ENCODE measurements around the gene CDH23. TPM values are rescaled to one million over a fixed set of nuclear protein-coding genes. Genes with fewer than 3 reads are reported as not detected.

The CDH23 gene
- total and polyA plus RNA-seq, 9 of the 15 experiments (the other 6 are each of a cell fraction or from before 2014, with no cell fraction given) = 0.18 to 1.2 (median 0.47) TPM

GRCh38 chr10:71698737-71699136, 302.0 kb downstream of the CDH23 start (continued):
- no peak for TF ChIP-seq EP300 (IDR thresholded peaks at IDR 0.05; ENCODE audit: low read length)

GRCh38 chr10:71700731-71701368, 304.1 kb downstream of the CDH23 start:
- peaks cover 13 to 43% of the 10 kb centered on the region in 2 experiments for H3K4me1 ChIP-seq (replicated peaks in 1 of 2; ENCODE audit: control insufficient read depth in 2 of 2, insufficient read depth in 2 of 2, low read length in 2 of 2)
- no peaks in the 10 kb centered on the region for H3K79me2 ChIP-seq (ENCODE audit: control insufficient read depth, insufficient read depth, low read length)
- H3K9me3 ChIP-seq (replicated peaks; ENCODE audit: control insufficient read depth, insufficient read depth, low read depth, low read length) = no peaks in the 10 kb centered on the region
- BruUV-seq (replicated peaks) = no TSS peak
- ChIA-PET POLR2A (interaction anchor here (0.6 to 1.2 kb wide), 4 partner anchors 11 to 234 kb away, joined by 3 read pairs; no protein-coding TSS in a partner anchor), CTCF (ENCODE audit: low intra/inter-chr PET ratio) (no interaction called here)
- no peaks in the 10 kb centered on the region for H3K27me3 ChIP-seq (ENCODE audit: control insufficient read depth in 2 of 2, insufficient read depth in 2 of 2, low read length in 2 of 2)
- no peak overlapping the region for H3K4me2 ChIP-seq (ENCODE audit: insufficient read depth, low read length)
- 35% methylated on average over 11 of the region's 11 CpGs for WGBS (ENCODE audit: insufficient coverage, low coverage, missing lambda C conversion rate)
- FAIRE-seq (no peak), DNase-seq (ENCODE audit: extremely low read depth in 1 of 4, low spot score in 3 of 4) (no peak), ATAC-seq (no peak)
- no peaks in the 10 kb centered on the region for H3K36me3 ChIP-seq (ENCODE audit: control insufficient read depth, insufficient read depth, low read length)
- no peaks in the 10 kb centered on the region for H3K9me1 ChIP-seq (ENCODE audit: control insufficient read depth, insufficient read depth, low read length)
- in situ Hi-C loops (cut with MboI) (loop anchor here (5.0 to 10.0 kb wide), 2 partner anchors 316 to 389 kb away; no protein-coding TSS in a partner anchor), intact Hi-C loops (cut with micrococcal nuclease) (loop anchor here (10.0 kb wide), 1 partner anchor 194 kb away; no protein-coding TSS in a partner anchor)
- H3K27ac ChIP-seq (ENCODE audit: extremely low read depth, low read depth, low read length) = no peak overlapping the region
- no peak overlapping the region for H3K4me3 ChIP-seq
- no peaks in the 10 kb centered on the region for H4K20me1 ChIP-seq (replicated peaks; ENCODE audit: control insufficient read depth, insufficient read depth, low read length)
- peak overlapping the region in 1 of 2 experiments; percentile 78; a peak in 2 of 4 replicates for H3K9ac ChIP-seq (ENCODE audit: insufficient read depth in 1 of 2, low read depth in 2 of 2, low read length in 2 of 2)
- H2AFZ ChIP-seq (ENCODE audit: low read depth, low read length) = no peak overlapping the region
- TF ChIP-seq, protein P1, sequence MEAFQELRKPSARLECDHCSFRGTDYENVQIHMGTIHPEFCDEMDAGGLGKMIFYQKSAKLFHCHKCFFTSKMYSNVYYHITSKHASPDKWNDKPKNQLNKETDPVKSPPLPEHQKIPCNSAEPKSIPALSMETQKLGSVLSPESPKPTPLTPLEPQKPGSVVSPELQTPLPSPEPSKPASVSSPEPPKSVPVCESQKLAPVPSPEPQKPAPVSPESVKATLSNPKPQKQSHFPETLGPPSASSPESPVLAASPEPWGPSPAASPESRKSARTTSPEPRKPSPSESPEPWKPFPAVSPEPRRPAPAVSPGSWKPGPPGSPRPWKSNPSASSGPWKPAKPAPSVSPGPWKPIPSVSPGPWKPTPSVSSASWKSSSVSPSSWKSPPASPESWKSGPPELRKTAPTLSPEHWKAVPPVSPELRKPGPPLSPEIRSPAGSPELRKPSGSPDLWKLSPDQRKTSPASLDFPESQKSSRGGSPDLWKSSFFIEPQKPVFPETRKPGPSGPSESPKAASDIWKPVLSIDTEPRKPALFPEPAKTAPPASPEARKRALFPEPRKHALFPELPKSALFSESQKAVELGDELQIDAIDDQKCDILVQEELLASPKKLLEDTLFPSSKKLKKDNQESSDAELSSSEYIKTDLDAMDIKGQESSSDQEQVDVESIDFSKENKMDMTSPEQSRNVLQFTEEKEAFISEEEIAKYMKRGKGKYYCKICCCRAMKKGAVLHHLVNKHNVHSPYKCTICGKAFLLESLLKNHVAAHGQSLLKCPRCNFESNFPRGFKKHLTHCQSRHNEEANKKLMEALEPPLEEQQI (IDR thresholded peaks at IDR 0.05) = no peak
- TF ChIP-seq ATF4 (CRISPR knock-in tag; IDR thresholded peaks at IDR 0.05) (no peak), NR0B1 (IDR thresholded peaks at IDR 0.05; ENCODE audit: partially characterized antibody) (no peak), ZFP36 (IDR thresholded peaks at IDR 0.05; ENCODE audit: low read depth, low read length, partially characterized antibody) (peak; percentile 83), ETV5 (CRISPR knock-in tag; IDR thresholded peaks at IDR 0.05; ENCODE audit: low read depth) (no peak), XRCC5 (IDR thresholded peaks at IDR 0.05; ENCODE audit: low read depth, low read length) (no peak), MEIS2 (IDR thresholded peaks at IDR 0.05; ENCODE audit: partially characterized antibody) (peak; percentile 66), RBFOX2 (IDR thresholded peaks at IDR 0.05; ENCODE audit: low read depth, low read length) (no peak), BCOR (IDR thresholded peaks at IDR 0.05) (peak; percentile 89)
- TF ChIP-seq, protein P2, sequence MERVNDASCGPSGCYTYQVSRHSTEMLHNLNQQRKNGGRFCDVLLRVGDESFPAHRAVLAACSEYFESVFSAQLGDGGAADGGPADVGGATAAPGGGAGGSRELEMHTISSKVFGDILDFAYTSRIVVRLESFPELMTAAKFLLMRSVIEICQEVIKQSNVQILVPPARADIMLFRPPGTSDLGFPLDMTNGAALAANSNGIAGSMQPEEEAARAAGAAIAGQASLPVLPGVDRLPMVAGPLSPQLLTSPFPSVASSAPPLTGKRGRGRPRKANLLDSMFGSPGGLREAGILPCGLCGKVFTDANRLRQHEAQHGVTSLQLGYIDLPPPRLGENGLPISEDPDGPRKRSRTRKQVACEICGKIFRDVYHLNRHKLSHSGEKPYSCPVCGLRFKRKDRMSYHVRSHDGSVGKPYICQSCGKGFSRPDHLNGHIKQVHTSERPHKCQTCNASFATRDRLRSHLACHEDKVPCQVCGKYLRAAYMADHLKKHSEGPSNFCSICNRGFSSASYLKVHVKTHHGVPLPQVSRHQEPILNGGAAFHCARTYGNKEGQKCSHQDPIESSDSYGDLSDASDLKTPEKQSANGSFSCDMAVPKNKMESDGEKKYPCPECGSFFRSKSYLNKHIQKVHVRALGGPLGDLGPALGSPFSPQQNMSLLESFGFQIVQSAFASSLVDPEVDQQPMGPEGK (CRISPR knock-in tag; IDR thresholded peaks at IDR 0.05; ENCODE audit: borderline replicate concordance) = no peak
